Kidney (tissue), 14 donors: ENCODE measurements around the gene C5orf15. TPM values are rescaled to one million over a fixed set of nuclear protein-coding genes. Genes with fewer than 3 reads are reported as not detected.
A peak's percentile ranks its signal among the peaks of the same experiment; 100 is the strongest.

Experiments
- DNase-seq, 5 donors: peaks; one replicate each; pipeline ENCODE4 v3.0.0-alpha.2; 2013 to 2020
- FAIRE-seq: peaks from 2 replicates; lab custom pipeline; 2012; peaks lifted over from hg19 to GRCh38; lab: Jason Lieb, UNC
- H3K27ac ChIP-seq, 2 donors: one replicate each; pipeline ENCODE4 v1.7.0; 2013; ENCODE audit warnings: low read depth in 2 of 2, low read length in 2 of 2, inconsistent platforms in 1 of 2
- H3K27me3 ChIP-seq: one replicate; pipeline ENCODE4 v1.7.1; 2013; ENCODE audit warnings: low read length, inconsistent platforms; ENCODE audit not compliant: control insufficient read depth, insufficient read depth
- H3K36me3 ChIP-seq, 3 donors: one replicate each; pipeline versions ENCODE4 v1.7.0 to v1.7.1; 2013; ENCODE audit warnings: low read length in 3 of 3, control low read depth in 1 of 3, inconsistent platforms in 1 of 3; ENCODE audit not compliant: insufficient read depth in 3 of 3, control insufficient read depth in 2 of 3
- H3K4me1 ChIP-seq, 3 donors: one replicate each; pipeline versions ENCODE4 v1.7.0 to v1.7.1; 2013; ENCODE audit warnings: low read length in 3 of 3, inconsistent platforms in 1 of 3, low read depth in 1 of 3; ENCODE audit not compliant: control insufficient read depth in 2 of 3, insufficient read depth in 2 of 3
- H3K4me3 ChIP-seq, 3 donors: one replicate each; pipeline versions ENCODE4 v1.7.0 to v1.8.1; 2013; ENCODE audit warnings: low read length in 3 of 3, control low read depth in 1 of 3, inconsistent platforms in 1 of 3
- H3K9ac ChIP-seq, 3 donors: one replicate each; pipeline versions ENCODE4 v1.7.0 to v1.7.1; 2013; ENCODE audit warnings: low read length in 3 of 3, control low read depth in 1 of 3, inconsistent platforms in 1 of 3
- H3K9me3 ChIP-seq, 3 donors: one replicate each; pipeline versions ENCODE4 v1.7.0 to v1.7.1; 2013; ENCODE audit warnings: low read length in 3 of 3, control low read depth in 1 of 3, inconsistent platforms in 1 of 3; ENCODE audit not compliant: control insufficient read depth in 2 of 3, insufficient read depth in 1 of 3
- CTCF ChIP-seq: IDR thresholded peaks from 3 replicates; pipeline ENCODE4 v1.5.1; 2012; ENCODE audit warnings: mild to moderate bottlenecking, moderate library complexity, borderline replicate concordance; ENCODE audit not compliant: insufficient read depth; ENCODE audit errors: extremely low read depth
- intact Hi-C: fragments of 100-400 bp; cut with DNase I; formaldehyde crosslinking; loops from one replicate; pipeline ENCODE4 v1.11.1; 2022
- polyA plus RNA-seq: library from polyadenylated mRNA; stranded (reverse); fragments of 350-450 nt; fragmentation: Illumina TruSeq; extraction: RNeasy Lipid Tissue Mini Kit (QIAGEN cat#74804); gene quantifications from one replicate; pipeline ENCODE4 v1.2.3, GENCODE V29; 2014; ENCODE audit warnings: low read depth, low replicate concordance; ENCODE audit not compliant: insufficient read depth
- total RNA-seq: library from RNA; stranded (reverse); fragmentation: NEBNext Ultra II Directional; extraction: Animal tissue kit (Norgen Biotek cat#: 25700); gene quantifications from one replicate; pipeline ENCODE4 v1.2.1, GENCODE V29; 2021
- donor health status: control.
- donor health status: control.
- donor health status: control.
- donor health status: control.
- donor health status: control.
- donor health status: DM: yes; HTN: yes; CAD: no.
- donor health status: Normal renal cell carcinoma (clear cell type).

The C5orf15 gene
- total and polyA plus RNA-seq, 2 donors from 2014 or later, result 43.9 to 54.4 TPM

DNA sequence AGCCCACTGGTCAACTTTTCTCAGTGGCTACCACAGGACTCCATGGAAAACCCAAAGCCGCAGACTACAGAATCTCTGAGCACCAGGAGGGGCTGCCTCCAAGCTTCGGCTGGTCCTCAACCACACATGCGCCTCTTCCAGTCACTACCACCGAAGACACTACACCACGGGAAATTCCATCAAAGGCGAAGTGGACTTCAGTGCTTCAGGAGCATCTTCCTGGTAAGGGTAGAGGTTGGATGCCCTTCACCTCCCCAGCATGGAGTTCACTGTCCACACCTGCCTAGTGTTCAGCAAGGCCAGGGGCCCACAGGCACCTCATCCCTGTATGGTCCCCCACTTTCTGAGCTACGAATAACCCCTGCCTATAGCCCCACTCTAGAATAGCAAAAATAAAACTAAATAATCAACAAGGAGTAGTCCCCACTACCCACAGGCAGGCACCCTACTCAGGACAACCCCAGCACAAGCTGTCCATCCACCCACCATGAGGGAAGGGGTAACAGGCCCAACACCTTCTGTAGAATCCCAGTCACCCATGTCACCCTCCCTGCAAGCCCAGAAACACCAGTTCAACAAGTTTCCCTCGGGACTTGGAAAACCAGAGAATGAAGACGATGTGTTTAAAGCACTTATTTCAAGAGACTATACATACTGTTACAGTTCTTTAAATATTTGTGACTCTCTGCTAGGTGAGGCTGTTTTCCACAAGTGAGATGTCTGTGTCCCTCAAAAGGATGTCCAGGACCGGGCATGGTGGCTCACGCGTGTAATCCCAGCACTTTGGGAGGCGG is 33.7 kb upstream of the C5orf15 start:
- intact Hi-C loops, result no loop called here
- Histone ChIP-seq H3K36me3 (peaks cover 0 to 4% (median 0%) of the 10 kb centered on the region in 3 donors), H3K4me1 (peaks cover 0 to 41% (median 39%) of the 10 kb centered on the region in 3 donors), H3K9me3 (no peaks in the 10 kb centered on the region), H3K4me3 (peak overlapping the region in 1 of 3 donors; percentile 81), H3K27me3 (no peaks in the 10 kb centered on the region), H3K27ac (peak overlapping the region in 1 of 2 donors; percentile 20), H3K9ac (peak overlapping the region in 1 of 3 donors; percentile 83)
- TF ChIP-seq CTCF, result no peak
- DNase-seq, result no peak
- FAIRE-seq, result no peak

DNA sequence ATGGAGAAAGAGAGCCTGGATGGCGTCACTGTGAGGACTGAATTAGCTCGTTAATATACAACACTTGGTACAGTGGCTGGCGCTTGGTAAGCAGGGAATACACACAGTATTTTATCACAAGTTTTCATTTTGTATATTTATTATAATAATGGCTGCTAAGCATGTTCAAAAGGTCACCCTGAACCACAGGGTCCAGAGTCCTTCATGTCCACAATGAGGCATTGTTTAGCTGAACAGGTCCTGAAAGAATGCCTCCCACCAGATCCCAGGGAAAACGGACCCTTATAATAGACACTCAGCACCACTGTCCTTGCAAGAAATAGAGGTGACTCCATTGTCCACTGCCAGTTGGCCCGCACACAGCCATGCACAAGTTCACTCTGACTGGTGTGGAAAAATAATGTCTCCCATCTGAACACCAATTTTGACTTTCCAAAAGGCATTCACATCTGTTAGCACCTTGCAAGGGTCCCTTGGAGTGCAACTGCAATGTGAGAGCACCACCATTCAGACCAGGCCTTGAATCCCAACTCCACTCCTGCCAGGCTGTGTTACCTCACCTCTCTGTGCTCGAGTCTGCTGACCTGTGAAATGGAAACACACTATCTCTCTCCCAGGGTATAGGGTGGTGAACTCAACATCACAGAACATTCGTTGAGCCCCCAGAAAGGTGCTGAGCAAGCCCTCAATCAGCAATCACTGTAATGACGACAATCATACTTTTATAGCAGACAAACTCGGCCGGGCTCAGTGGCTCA is 32.5 kb upstream of the C5orf15 start:
- intact Hi-C loops, result no loop called here
- H3K4me1 ChIP-seq, result peaks cover 0 to 52% (median 50%) of the 10 kb centered on the region in 3 donors
- H3K9ac ChIP-seq, result no peak overlapping the region
- peaks cover 0 to 4% (median 0%) of the 10 kb centered on the region in 3 donors for H3K36me3 ChIP-seq
- no peak overlapping the region for H3K4me3 ChIP-seq
- TF ChIP-seq CTCF, result no peak
- no peak overlapping the region for H3K27ac ChIP-seq
- FAIRE-seq (no peak), DNase-seq (no peak)
- no peaks in the 10 kb centered on the region for H3K27me3 ChIP-seq
- no peaks in the 10 kb centered on the region for H3K9me3 ChIP-seq

DNA sequence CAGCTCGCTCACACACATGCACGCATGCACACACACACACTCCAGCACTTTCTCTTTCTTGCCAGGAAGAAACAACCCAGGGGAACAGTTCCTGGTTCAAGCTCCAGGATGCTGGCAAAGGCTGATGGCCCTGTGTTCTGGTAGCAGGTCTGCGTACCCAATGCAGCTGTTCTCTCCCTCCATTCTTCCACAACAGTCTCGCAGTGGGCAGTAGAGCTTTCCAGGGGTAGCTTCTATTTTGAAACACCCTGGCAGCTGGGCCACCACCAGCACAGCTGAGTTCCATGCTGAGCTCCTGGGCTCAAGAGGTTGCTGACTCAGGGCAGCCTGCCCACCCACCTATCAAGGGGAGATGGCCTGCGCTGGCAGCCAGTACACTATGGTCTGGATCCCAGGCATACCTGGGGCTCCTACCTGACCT is 31.7 kb upstream of the C5orf15 start:
- H3K36me3 ChIP-seq, result peaks cover 0 to 4% (median 0%) of the 10 kb centered on the region in 3 donors
- FAIRE-seq (no peak), DNase-seq (no peak)
- TF ChIP-seq CTCF, result no peak
- peak overlapping the region in 1 of 3 donors; percentile 23 for H3K9ac ChIP-seq
- intact Hi-C loops, result no loop called here
- peaks cover 0 to 51% (median 48%) of the 10 kb centered on the region in 3 donors for H3K4me1 ChIP-seq
- H3K27me3 ChIP-seq, result no peaks in the 10 kb centered on the region
- no peaks in the 10 kb centered on the region for H3K9me3 ChIP-seq
- no peak overlapping the region for H3K4me3 ChIP-seq
- H3K27ac ChIP-seq, result no peak overlapping the region
